Transverse colon (tissue), 4 donors: ENCODE data around the gene SMYD3. TPM values are rescaled to one million over a fixed set of nuclear protein-coding genes. Genes with fewer than 3 reads are reported as not detected.

Experiments
- DNase-seq: peaks from one replicate; pipeline ENCODE4 v3.0.0-alpha.2; 2019
- H3K27ac ChIP-seq, 4 donors: fragments of 200-600 bp; sonication (generic); 2 replicates each; pipeline ENCODE4 v1.5.1; 2016 to 2018; ENCODE audit warnings: inconsistent platforms in 4 of 4
- H3K27me3 ChIP-seq: fragments of 200-600 bp; sonication (generic); 2 replicates; pipeline ENCODE4 v1.5.1; 2017; ENCODE audit warnings: inconsistent platforms
- H3K36me3 ChIP-seq, 4 donors: fragments of 200-600 bp; sonication (generic); 2 replicates each; pipeline ENCODE4 v1.5.1; 2017 to 2019; ENCODE audit warnings: inconsistent platforms in 4 of 4
- H3K4me1 ChIP-seq, 4 donors: fragments of 200-600 bp; sonication (generic); 2 replicates each; pipeline ENCODE4 v1.5.1; 2017 to 2020; ENCODE audit warnings: inconsistent platforms in 4 of 4
- H3K4me3 ChIP-seq, 4 donors: fragments of 200-600 bp; sonication (generic); 1 replicate in 1 of 4; 2 replicates in 3 of 4; pipeline versions ENCODE4 v1.5.1 to v1.6.1; 2017 to 2019; ENCODE audit warnings: inconsistent platforms in 4 of 4
- H3K9me3 ChIP-seq, 2 donors: fragments of 200-600 bp; sonication (generic); 2 replicates each; pipeline ENCODE4 v1.5.1; 2017 to 2019; ENCODE audit warnings: inconsistent platforms in 2 of 2
- CTCF ChIP-seq, 5 experiments: fragments of 200-600 bp in 3 of 5; fragments of 450-650 bp in 2 of 5; sonication (generic) in 3 of 5; IDR thresholded peaks; 1 replicate in 2 of 5; 2 replicates in 3 of 5; pipeline ENCODE4 v1.5.1; 2016 to 2017; ENCODE audit warnings: antibody characterized with exemption in 5 of 5, inconsistent platforms in 3 of 5, mild to moderate bottlenecking in 2 of 5, moderate library complexity in 1 of 5
- EP300 ChIP-seq: sonication (generic); formaldehyde crosslinking; IDR thresholded peaks from one replicate; pipeline ENCODE4 v1.6.1; 2017; ENCODE audit warnings: antibody characterized with exemption, low read depth
- POLR2A ChIP-seq: fragments of 450-650 bp; IDR thresholded peaks from one replicate; pipeline ENCODE4 v1.6.1; 2016; ENCODE audit warnings: antibody characterized with exemption, mild to moderate bottlenecking, moderate library complexity
- POLR2AphosphoS5 ChIP-seq, 3 donors: sonication (generic); formaldehyde crosslinking; IDR thresholded peaks; one replicate each; pipeline ENCODE4 v1.6.1; 2016; ENCODE audit warnings: antibody characterized with exemption in 3 of 3
- WGBS, 2 donors: methylation state at CpG; one replicate each; pipeline ENCODE4 v1.1.5; 2018; ENCODE audit warnings: low coverage in 1 of 2; 5-methylcytosine and 5-hydroxymethylcytosine counted together
- in situ Hi-C, 4 donors: fragments of 200-750 bp; cut with MboI; loops; one replicate each; pipeline versions ENCODE4 v1.15.0 to v1.15.1; 2017; ENCODE audit warnings: low sequenced_read_pairs in 3 of 4, low pct_ligation_motif_present in 1 of 4, low pct_unique_long_range_greater_than_20kb in 1 of 4
- intact Hi-C: fragments of 100-400 bp; cut with DNase I; formaldehyde crosslinking; loops from one replicate; pipeline ENCODE4 v1.15.1; 2023; ENCODE audit warnings: low total_unique reads
- total RNA-seq, 4 donors: library from RNA; depleted of rRNA; stranded (reverse); fragments of >200 nt; gene quantifications; one replicate each; pipeline ENCODE4 v1.1.0, GENCODE V29; 2016

SMYD3 gene
- total RNA-seq, 4 donors from 2014 or later: 10.5 to 31.3 (median 25.8) TPM

GRCh38 chr1:246338546-246338945 lies 168.5 kb downstream of the SMYD3 start:
- TF ChIP-seq POLR2AphosphoS5 (IDR thresholded peaks at IDR 0.05) (no peak), EP300 (no peak), CTCF (IDR thresholded peaks at IDR 0.05) (no peak), POLR2A (no peak)
- H3K9me3 ChIP-seq: no peaks in the 10 kb centered on the region
- H3K27me3 ChIP-seq: no peaks in the 10 kb centered on the region
- WGBS, 2 donors: 69 to 88% methylated on average over 3 to 4 of the region's 4 CpGs
- H3K27ac ChIP-seq: no peak overlapping the region
- H3K4me1 ChIP-seq: no peaks in the 10 kb centered on the region
- intact Hi-C loops: no loop called here
- no peak for DNase-seq
- H3K4me3 ChIP-seq: no peak overlapping the region
- in situ Hi-C loops: no loop called here
- no peaks in the 10 kb centered on the region for H3K36me3 ChIP-seq

- H3K27me3 ChIP-seq: no peaks in the 10 kb centered on the region
- H3K9me3 ChIP-seq: no peaks in the 10 kb centered on the region
- no peaks in the 10 kb centered on the region for H3K4me1 ChIP-seq
- H3K4me3 ChIP-seq: no peak overlapping the region
- no peak overlapping the region for H3K27ac ChIP-seq
- in situ Hi-C loops: no loop called here
- 85 to 90% methylated on average over 4 of the region's 4 CpGs for WGBS, 2 donors
- no peaks in the 10 kb centered on the region for H3K36me3 ChIP-seq
- no peak for TF ChIP-seq POLR2AphosphoS5 (IDR thresholded peaks at IDR 0.05)
- TF ChIP-seq POLR2A: no peak
- DNase-seq: no peak
- intact Hi-C loops: no loop called here
Observed at GRCh38 chr1:246338098-246338497, 169.0 kb downstream of the SMYD3 start.

DNA sequence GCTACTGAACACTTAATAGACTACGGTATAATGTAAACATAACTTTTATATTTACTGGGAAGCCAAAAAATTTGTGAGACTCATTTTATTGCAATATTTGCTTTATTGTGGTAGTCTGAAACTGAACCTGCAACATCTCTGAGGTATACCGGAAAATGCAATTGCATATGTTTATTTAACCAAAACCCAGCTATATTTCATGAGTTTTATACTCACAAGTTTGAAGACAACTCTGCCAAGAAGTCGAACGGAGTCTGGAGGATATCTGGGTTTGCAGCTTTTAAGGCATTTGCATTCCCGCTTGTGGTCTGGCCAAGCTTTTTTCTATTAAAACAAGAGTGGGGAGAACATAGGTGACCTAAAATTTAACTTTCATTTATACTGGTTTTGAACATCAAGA lies 171.9 kb downstream of the SMYD3 start:
- intact Hi-C loops (no loop called here), in situ Hi-C loops (no loop called here)
- Histone ChIP-seq H3K36me3 (peaks cover 0 to under 1% (median 0%) of the 10 kb centered on the region in 4 donors), H3K9me3 (no peaks in the 10 kb centered on the region), H3K27ac (no peak overlapping the region), H3K27me3 (no peaks in the 10 kb centered on the region), H3K4me1 (no peaks in the 10 kb centered on the region), H3K4me3 (no peak overlapping the region)
- TF ChIP-seq CTCF (IDR thresholded peaks at IDR 0.05) (no peak), POLR2AphosphoS5 (IDR thresholded peaks at IDR 0.05) (no peak), POLR2A (no peak), EP300 (no peak)
- WGBS, 2 donors: 50 to 76% methylated on average over 4 to 5 of the region's 5 CpGs
- DNase-seq: no peak

DNA sequence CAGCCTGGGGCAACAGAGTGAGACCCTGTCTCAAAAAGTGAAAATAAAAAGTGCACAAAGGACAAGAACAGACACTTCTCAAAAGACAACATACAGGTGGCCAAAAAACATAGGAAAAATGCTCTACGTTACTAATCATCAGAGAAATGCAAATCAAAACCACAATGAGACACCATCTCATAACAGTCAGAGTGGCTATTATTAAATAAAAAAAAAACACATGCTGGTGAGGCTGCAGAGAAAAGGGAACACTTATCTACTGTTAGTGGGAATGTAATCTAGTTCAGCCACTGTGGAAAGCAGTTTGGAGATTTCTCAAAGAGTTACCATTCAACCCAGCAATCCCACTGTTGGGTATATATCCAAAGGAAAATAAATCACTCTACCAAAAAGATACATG lies 173.2 kb downstream of the SMYD3 start:
- Histone ChIP-seq H3K27ac (no peak overlapping the region), H3K27me3 (no peaks in the 10 kb centered on the region), H3K4me1 (no peaks in the 10 kb centered on the region), H3K9me3 (no peaks in the 10 kb centered on the region), H3K36me3 (peaks cover 0 to 5% (median 0%) of the 10 kb centered on the region in 4 donors), H3K4me3 (no peak overlapping the region)
- 70% methylated on average over 1 of the region's 1 CpG; no CpG with 5 or more reads in 1 of the 2 donors for WGBS, 2 donors
- in situ Hi-C loops: no loop called here
- TF ChIP-seq EP300 (no peak), POLR2AphosphoS5 (IDR thresholded peaks at IDR 0.05) (no peak), CTCF (IDR thresholded peaks at IDR 0.05) (no peak), POLR2A (no peak)
- intact Hi-C loops: no loop called here
- DNase-seq: no peak

GRCh38 chr1:246332078-246332477 lies 175.0 kb downstream of the SMYD3 start:
- intact Hi-C loops: no loop called here
- no peak for DNase-seq
- Histone ChIP-seq H3K4me1 (no peaks in the 10 kb centered on the region), H3K4me3 (no peak overlapping the region), H3K36me3 (peaks cover 0 to 5% (median 0%) of the 10 kb centered on the region in 4 donors), H3K27ac (no peak overlapping the region), H3K27me3 (no peaks in the 10 kb centered on the region), H3K9me3 (no peaks in the 10 kb centered on the region)
- WGBS, 2 donors: 45 to 81% methylated on average over 1 of the region's 1 CpG
- no peak for TF ChIP-seq EP300
- in situ Hi-C loops: no loop called here
